Tibial artery (tissue), 4 donors: Measurements from ENCODE around the gene PPIP5K2.
"Not testable (repeated sequence)": the region's sequence is repeated elsewhere in the genome, so short reads cannot be mapped to it uniquely, and the experiment has no call there.

ENCODE experiments used
- DNase-seq, 2 donors: peaks; one replicate each; pipeline ENCODE4 v3.0.0-alpha.2; 2019
- H3K27ac ChIP-seq, 2 donors: fragments of 200-600 bp; sonication (generic) in 1 of 2; 1 replicate in 1 of 2; 2 replicates in 1 of 2; pipeline ENCODE4 v1.5.1; 2018 to 2019; ENCODE audit warnings: mild to moderate bottlenecking in 1 of 2
- H3K27me3 ChIP-seq, 2 donors: fragments of 200-600 bp; sonication (generic) in 1 of 2; one replicate each; pipeline versions ENCODE4 v1.5.1 to v1.6.0; 2016 to 2019
- H3K36me3 ChIP-seq, 3 donors: fragments of 200-600 bp; sonication (generic) in 2 of 3; one replicate each; pipeline ENCODE4 v1.5.1; 2016 to 2019; ENCODE audit warnings: mild to moderate bottlenecking in 2 of 3
- H3K4me1 ChIP-seq, 4 donors: fragments of 200-600 bp; sonication (generic) in 2 of 4; 1 replicate in 3 of 4; 2 replicates in 1 of 4; pipeline ENCODE4 v1.5.1; 2016 to 2019
- H3K4me3 ChIP-seq, 2 donors: fragments of 200-600 bp; sonication (generic) in 1 of 2; 1 replicate in 1 of 2; 2 replicates in 1 of 2; pipeline ENCODE4 v1.5.1; 2018 to 2019; ENCODE audit warnings: mild to moderate bottlenecking in 2 of 2
- H3K9me3 ChIP-seq, 3 donors: fragments of 200-600 bp; sonication (generic) in 1 of 3; one replicate each; pipeline ENCODE4 v1.5.1; 2016 to 2019
- intact Hi-C: fragments of 100-400 bp; cut with DNase I; formaldehyde crosslinking; loops from one replicate; pipeline ENCODE4 v1.15.0; 2023; ENCODE audit warnings: low total_unique reads
- TF ChIP-seq, protein P1 (sequence below), 2 experiments: fragments of 200-600 bp in 1 of 2; fragments of 450-650 bp in 1 of 2; IDR thresholded peaks; one replicate each; pipeline ENCODE4 v1.5.1; 2017 to 2019; ENCODE audit warnings: antibody characterized with exemption in 2 of 2, mild to moderate bottlenecking in 1 of 2, moderate library complexity in 1 of 2

The PPIP5K2 gene

DNA sequence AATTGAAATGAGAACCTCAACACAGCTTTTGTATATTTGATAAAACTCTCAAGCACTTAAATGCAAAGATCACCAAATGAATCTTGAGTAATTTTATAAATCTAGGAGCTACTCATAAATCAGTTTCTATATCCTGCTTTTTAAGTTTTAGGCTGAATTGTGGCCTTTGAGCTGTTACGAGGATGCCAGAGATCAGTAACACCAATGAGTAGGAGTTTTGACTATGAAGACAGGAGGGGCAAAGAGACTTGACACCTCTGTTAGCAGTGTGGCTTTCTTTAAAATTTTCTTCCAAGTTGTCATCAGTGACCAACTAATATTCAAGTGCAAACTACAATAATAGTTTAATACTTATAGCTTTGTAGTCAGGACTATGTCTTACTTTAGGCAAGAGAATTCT is 12.6 kb downstream of the PPIP5K2 start:
- H3K4me3 ChIP-seq: no peak overlapping the region
- intact Hi-C loops: loop anchor here (10.0 kb wide), 1 partner anchor 548 kb away; no protein-coding TSS in a partner anchor
- TF ChIP-seq, protein P1, sequence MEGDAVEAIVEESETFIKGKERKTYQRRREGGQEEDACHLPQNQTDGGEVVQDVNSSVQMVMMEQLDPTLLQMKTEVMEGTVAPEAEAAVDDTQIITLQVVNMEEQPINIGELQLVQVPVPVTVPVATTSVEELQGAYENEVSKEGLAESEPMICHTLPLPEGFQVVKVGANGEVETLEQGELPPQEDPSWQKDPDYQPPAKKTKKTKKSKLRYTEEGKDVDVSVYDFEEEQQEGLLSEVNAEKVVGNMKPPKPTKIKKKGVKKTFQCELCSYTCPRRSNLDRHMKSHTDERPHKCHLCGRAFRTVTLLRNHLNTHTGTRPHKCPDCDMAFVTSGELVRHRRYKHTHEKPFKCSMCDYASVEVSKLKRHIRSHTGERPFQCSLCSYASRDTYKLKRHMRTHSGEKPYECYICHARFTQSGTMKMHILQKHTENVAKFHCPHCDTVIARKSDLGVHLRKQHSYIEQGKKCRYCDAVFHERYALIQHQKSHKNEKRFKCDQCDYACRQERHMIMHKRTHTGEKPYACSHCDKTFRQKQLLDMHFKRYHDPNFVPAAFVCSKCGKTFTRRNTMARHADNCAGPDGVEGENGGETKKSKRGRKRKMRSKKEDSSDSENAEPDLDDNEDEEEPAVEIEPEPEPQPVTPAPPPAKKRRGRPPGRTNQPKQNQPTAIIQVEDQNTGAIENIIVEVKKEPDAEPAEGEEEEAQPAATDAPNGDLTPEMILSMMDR (IDR thresholded peaks at IDR 0.05): no peak

DNA sequence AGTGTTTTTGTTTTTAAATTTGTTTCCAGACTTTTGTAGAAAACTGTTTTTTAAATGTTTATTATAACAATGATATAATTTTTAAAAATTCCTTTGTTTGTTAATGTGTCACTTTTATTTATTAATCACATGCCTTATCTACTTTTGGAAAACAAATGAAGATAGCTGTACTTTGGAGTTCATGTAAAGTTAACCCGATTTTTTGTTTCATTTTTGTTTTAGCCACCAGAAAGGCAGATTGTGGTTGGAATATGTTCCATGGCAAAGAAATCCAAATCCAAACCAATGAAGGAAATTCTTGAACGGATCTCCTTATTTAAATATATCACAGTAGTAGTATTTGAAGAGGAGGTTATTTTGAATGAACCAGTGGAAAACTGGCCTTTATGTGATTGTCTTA is 13.1 kb downstream of the PPIP5K2 start:
- H3K4me1 ChIP-seq: peaks cover 0 to 33% (median 0%) of the 10 kb centered on the region in 4 donors
- no peaks in the 10 kb centered on the region for H3K9me3 ChIP-seq
- TF ChIP-seq, protein P1 (IDR thresholded peaks at IDR 0.05): no peak
- peaks cover 12 to 15% (median 15%) of the 10 kb centered on the region in 3 donors for H3K36me3 ChIP-seq
- intact Hi-C loops: loop anchor here (10.0 kb wide), 1 partner anchor 548 kb away; no protein-coding TSS in a partner anchor
- no peaks in the 10 kb centered on the region for H3K27me3 ChIP-seq
- peak overlapping the region in 1 of 2 donors; percentile 25 for H3K27ac ChIP-seq
- DNase-seq: no peak
- H3K4me3 ChIP-seq: no peak overlapping the region

More for the DNA sequence above, 12.6 kb downstream of the PPIP5K2 start:
- H3K27me3 ChIP-seq: no peaks in the 10 kb centered on the region
- peaks cover 0 to 39% (median 0%) of the 10 kb centered on the region in 4 donors for H3K4me1 ChIP-seq
- peaks cover 7 to 15% (median 15%) of the 10 kb centered on the region in 3 donors for H3K36me3 ChIP-seq
- no peaks in the 10 kb centered on the region for H3K9me3 ChIP-seq
- peak overlapping the region in 1 of 2 donors; percentile 25 for H3K27ac ChIP-seq
- no peak for DNase-seq

DNA sequence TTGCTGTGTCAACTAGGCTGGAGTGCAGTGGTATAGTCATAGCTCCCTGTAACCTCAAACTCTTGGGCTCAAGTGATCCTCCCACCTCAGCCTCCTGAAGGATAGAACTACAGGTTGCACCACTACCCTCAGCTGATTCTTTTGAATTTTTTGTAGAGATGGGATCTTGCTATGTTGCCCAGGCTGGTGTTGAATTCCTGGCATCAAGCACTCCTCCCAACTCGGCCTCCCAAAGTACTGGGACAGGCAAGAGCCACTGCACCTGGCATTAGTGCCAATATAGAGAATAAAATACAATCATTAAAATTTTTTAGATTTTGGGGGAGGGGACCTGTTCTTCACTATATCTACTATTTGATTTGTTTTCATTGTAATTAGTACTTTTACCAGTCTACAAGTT is 15.4 kb downstream of the PPIP5K2 start:
- peaks cover 0 to 17% (median 0%) of the 10 kb centered on the region in 4 donors for H3K4me1 ChIP-seq
- H3K9me3 ChIP-seq: no peaks in the 10 kb centered on the region
- H3K27ac ChIP-seq: no peak overlapping the region
- H3K36me3 ChIP-seq: peaks cover 19 to 28% (median 21%) of the 10 kb centered on the region in 3 donors
- no peaks in the 10 kb centered on the region for H3K27me3 ChIP-seq
- no peak for DNase-seq
- no peak overlapping the region for H3K4me3 ChIP-seq
- TF ChIP-seq, protein P1 (IDR thresholded peaks at IDR 0.05): no peak
- intact Hi-C loops: loop anchor here (10.0 kb wide), 1 partner anchor 551 kb away; no protein-coding TSS in a partner anchor

DNA sequence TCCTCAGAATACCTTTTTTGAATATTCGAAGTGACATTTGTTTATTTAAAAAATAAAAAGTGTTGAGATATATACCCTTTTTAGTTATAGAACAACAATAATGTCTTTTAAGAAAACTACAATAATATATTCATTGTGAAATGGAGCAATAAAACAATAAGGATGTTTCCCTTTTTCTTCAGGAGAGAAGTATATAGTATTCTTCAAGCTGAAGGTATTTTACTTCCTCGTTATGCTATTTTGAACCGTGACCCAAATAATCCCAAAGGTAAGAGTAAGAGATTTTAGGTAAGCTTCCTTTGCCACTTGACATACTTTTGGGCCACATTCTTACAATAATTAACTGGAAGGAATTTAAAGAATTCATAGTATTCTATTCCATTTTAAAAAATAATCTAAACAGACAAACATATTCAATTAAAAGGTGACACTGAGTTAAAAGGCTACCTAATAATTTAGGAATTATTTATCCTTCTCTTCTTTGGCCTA is 18.1 kb downstream of the PPIP5K2 start:
- Histone ChIP-seq H3K36me3 (peaks cover 26 to 40% (median 35%) of the 10 kb centered on the region in 3 donors), H3K27ac (no peak overlapping the region), H3K27me3 (no peaks in the 10 kb centered on the region), H3K4me3 (no peak overlapping the region), H3K4me1 (peaks cover 0 to 4% (median 0%) of the 10 kb centered on the region in 4 donors), H3K9me3 (no peaks in the 10 kb centered on the region)
- no peak for DNase-seq
- TF ChIP-seq, protein P1 (IDR thresholded peaks at IDR 0.05): no peak
- intact Hi-C loops: loop anchor here (10.0 kb wide), 1 partner anchor 553 kb away; no protein-coding TSS in a partner anchor

DNA sequence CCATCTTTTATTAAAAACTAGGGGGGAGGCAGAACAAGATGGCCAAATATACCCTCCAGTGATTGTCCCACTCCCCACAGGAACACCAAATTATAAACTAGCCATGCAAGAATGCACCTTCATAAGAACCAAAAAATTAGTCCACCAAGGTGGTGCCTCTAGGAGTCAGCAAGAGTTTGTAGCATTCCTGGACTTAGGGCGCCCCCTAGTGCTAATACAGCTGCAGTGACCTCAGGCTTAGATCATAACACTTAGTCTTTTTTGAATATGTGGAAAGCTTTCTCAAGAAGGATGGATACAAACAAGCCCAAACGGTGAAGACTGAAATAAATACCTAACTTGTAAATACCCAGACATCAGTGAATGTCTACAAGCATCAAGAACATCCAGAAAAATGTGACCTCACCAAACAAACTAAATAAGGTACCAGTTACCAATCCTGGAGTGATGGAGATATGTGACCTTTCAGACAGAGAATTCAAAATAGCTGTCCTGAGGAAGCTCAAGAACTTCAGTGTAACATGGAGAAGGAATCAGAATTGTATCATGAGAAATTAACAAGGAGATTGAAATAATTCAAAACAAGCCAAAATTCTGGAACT is 19.3 kb downstream of the PPIP5K2 start:
- TF ChIP-seq, protein P1 (IDR thresholded peaks at IDR 0.05): peak; percentile 86 to 90
- no peak overlapping the region for H3K4me3 ChIP-seq
- intact Hi-C loops: loop anchor here (10.0 kb wide), 1 partner anchor 555 kb away; no protein-coding TSS in a partner anchor
- peak; percentile 76 to 80 for DNase-seq
- H3K27me3 ChIP-seq: no peaks in the 10 kb centered on the region
- H3K4me1 ChIP-seq: no peaks in the 10 kb centered on the region
- H3K27ac ChIP-seq: no peak overlapping the region
- H3K9me3 ChIP-seq: no peaks in the 10 kb centered on the region
- peaks cover 26 to 40% (median 35%) of the 10 kb centered on the region in 3 donors for H3K36me3 ChIP-seq

DNA sequence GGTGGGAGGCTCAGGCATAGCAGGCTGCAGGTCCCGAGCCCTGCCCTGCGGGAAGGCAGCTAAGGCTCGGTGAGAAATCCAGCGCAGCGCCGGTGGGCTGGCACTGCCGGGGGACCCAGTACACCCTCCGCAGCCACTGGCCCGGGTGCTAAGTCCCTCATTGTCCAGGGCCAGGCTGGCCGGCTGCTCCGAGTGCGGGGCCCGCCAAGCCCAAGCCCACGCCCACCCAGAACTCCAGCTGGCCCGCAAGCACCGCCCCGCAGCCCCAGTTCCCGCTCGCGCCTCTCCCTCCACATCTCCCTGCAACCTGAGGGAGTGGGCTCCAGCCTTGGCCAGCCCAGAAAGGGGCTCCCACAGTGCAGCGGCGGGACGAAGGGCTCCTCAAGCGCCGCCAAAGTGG is 22.0 kb downstream of the PPIP5K2 start:
- H3K9me3 ChIP-seq, DNase-seq, intact Hi-C loops, H3K27ac ChIP-seq, H3K4me1 ChIP-seq, H3K4me3 ChIP-seq, H3K27me3 ChIP-seq: not testable (repeated sequence)
- peaks cover 19 to 35% (median 20%) of the 10 kb centered on the region in 3 donors for H3K36me3 ChIP-seq
